ENCODE measurements around the gene VNN1. TPM values are rescaled to one million over a fixed set of nuclear protein-coding genes. Genes with fewer than 3 reads are reported as not detected.

Gene VNN1
- polyA plus RNA-seq, 1 donor from 2014 or later, result not detected

- no peak overlapping the region for H3K27ac ChIP-seq (ENCODE audit: low read length)
- H3K27me3 ChIP-seq (ENCODE audit: insufficient read depth, low read depth, low read length), result no peaks in the 10 kb centered on the region
- no peaks in the 10 kb centered on the region for H3K9me2 ChIP-seq (ENCODE audit: insufficient read depth, low read length)
- H4K20me1 ChIP-seq (ENCODE audit: insufficient read depth), result no peaks in the 10 kb centered on the region
- H3K4me3 ChIP-seq (ENCODE audit: low read length), result no peak overlapping the region
- no peak overlapping the region for H3K9ac ChIP-seq (ENCODE audit: low read length)
- no peaks in the 10 kb centered on the region for H3F3A ChIP-seq (ENCODE audit: insufficient read depth, low read length, poor library complexity, severe bottlenecking)
- no peaks in the 10 kb centered on the region for H3K36me3 ChIP-seq (ENCODE audit: insufficient read depth, low read length)
- no peaks in the 10 kb centered on the region for H3K79me2 ChIP-seq (replicated peaks; ENCODE audit: insufficient read depth, low read length)
- no peak overlapping the region for H2AFZ ChIP-seq (ENCODE audit: low read depth, low read length)
- no peak overlapping the region for H3K4me2 ChIP-seq (ENCODE audit: low read length)
- H3K9me3 ChIP-seq (ENCODE audit: low read length), result no peaks in the 10 kb centered on the region
- TF ChIP-seq REST (IDR thresholded peaks at IDR 0.05; ENCODE audit: borderline replicate concordance) (no peak), EZH2 (IDR thresholded peaks at IDR 0.05; ENCODE audit: borderline replicate concordance, insufficient read depth, low read length, poor library complexity, severe bottlenecking) (no peak), CTCF (IDR thresholded peaks at IDR 0.05; ENCODE audit: poor library complexity, severe bottlenecking) (no peak), POLR2AphosphoS5 (IDR thresholded peaks at IDR 0.05) (no peak), RAD21 (conservative IDR thresholded peaks at IDR 0.05) (no peak), SMC3 (conservative IDR thresholded peaks at IDR 0.05; ENCODE audit: poor library complexity) (no peak), TAF1 (IDR thresholded peaks at IDR 0.05; ENCODE audit: low read depth) (no peak), MXI1 (conservative IDR thresholded peaks at IDR 0.05; ENCODE audit: poor library complexity, severe bottlenecking) (no peak), EP300 (conservative IDR thresholded peaks at IDR 0.05; ENCODE audit: poor library complexity, severe bottlenecking) (no peak)
Measured at GRCh38 chr6:132673376-132674094, 40.3 kb downstream of the VNN1 start.

- Histone ChIP-seq H3K4me2 (ENCODE audit: low read length) (no peak overlapping the region), H3K4me3 (ENCODE audit: low read length) (no peak overlapping the region), H2AFZ (ENCODE audit: low read depth, low read length) (no peak overlapping the region), H3F3A (ENCODE audit: insufficient read depth, low read length, poor library complexity, severe bottlenecking) (no peaks in the 10 kb centered on the region), H3K27ac (ENCODE audit: low read length) (no peak overlapping the region), H3K79me2 (replicated peaks; ENCODE audit: insufficient read depth, low read length) (no peaks in the 10 kb centered on the region), H3K9me2 (ENCODE audit: insufficient read depth, low read length) (no peaks in the 10 kb centered on the region), H3K9me3 (ENCODE audit: low read length) (no peaks in the 10 kb centered on the region), H4K20me1 (ENCODE audit: insufficient read depth) (no peaks in the 10 kb centered on the region), H3K36me3 (ENCODE audit: insufficient read depth, low read length) (no peaks in the 10 kb centered on the region), H3K9ac (ENCODE audit: low read length) (no peak overlapping the region), H3K27me3 (ENCODE audit: insufficient read depth, low read depth, low read length) (no peaks in the 10 kb centered on the region)
- TF ChIP-seq EP300 (conservative IDR thresholded peaks at IDR 0.05; ENCODE audit: poor library complexity, severe bottlenecking) (no peak), CTCF (IDR thresholded peaks at IDR 0.05; ENCODE audit: poor library complexity, severe bottlenecking) (no peak), REST (IDR thresholded peaks at IDR 0.05; ENCODE audit: borderline replicate concordance) (no peak), EZH2 (IDR thresholded peaks at IDR 0.05; ENCODE audit: borderline replicate concordance, insufficient read depth, low read length, poor library complexity, severe bottlenecking) (no peak), RAD21 (conservative IDR thresholded peaks at IDR 0.05) (no peak), SMC3 (conservative IDR thresholded peaks at IDR 0.05; ENCODE audit: poor library complexity) (no peak), POLR2AphosphoS5 (IDR thresholded peaks at IDR 0.05) (no peak), TAF1 (IDR thresholded peaks at IDR 0.05; ENCODE audit: low read depth) (no peak), MXI1 (conservative IDR thresholded peaks at IDR 0.05; ENCODE audit: poor library complexity, severe bottlenecking) (no peak)
Measured at GRCh38 chr6:132671295-132671694, 42.6 kb downstream of the VNN1 start.
